ENCODE measurements around the gene CYB561D1. TPM values are rescaled to one million over a fixed set of nuclear protein-coding genes. Genes with fewer than 3 reads are reported as not detected.

CYB561D1 gene
- total RNA-seq, 2 experiments from 2014 or later = 12.0 to 15.0 TPM

DNA sequence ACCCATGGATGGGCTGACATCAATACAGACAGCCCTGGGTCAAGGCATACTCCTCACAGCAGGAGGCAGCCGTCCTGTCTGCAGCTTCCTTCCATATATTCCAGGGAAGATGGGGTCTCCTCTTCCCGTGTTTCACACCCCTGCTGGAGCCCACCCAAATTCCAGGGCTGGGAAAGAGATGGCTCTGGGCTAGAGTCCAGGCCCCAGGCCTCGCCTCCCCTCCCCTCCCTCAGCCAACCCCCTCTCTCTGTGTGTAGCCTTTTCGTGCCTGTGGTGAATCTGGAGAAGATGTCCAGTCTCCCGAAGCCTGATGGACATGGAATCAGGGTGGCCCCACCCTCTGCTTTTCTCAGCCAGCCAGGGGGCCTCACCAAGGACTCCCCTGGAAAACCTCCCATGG, 6.6 kb upstream of the CYB561D1 start:
- intact Hi-C loops (cut with DNase I, micrococcal nuclease) = loop anchor here in 1 of 2 experiments (10.0 kb wide), 1 partner anchor 372 kb away; the partner anchor contains the start of gene ELAPOR1
- DNase-seq (no peak), ATAC-seq (ENCODE audit: poor library complexity) (no peak)
- no peak overlapping the region for H3K27ac ChIP-seq (ENCODE audit: low read depth in 1 of 2, low read length in 2 of 2)
- TF ChIP-seq, protein P1, sequence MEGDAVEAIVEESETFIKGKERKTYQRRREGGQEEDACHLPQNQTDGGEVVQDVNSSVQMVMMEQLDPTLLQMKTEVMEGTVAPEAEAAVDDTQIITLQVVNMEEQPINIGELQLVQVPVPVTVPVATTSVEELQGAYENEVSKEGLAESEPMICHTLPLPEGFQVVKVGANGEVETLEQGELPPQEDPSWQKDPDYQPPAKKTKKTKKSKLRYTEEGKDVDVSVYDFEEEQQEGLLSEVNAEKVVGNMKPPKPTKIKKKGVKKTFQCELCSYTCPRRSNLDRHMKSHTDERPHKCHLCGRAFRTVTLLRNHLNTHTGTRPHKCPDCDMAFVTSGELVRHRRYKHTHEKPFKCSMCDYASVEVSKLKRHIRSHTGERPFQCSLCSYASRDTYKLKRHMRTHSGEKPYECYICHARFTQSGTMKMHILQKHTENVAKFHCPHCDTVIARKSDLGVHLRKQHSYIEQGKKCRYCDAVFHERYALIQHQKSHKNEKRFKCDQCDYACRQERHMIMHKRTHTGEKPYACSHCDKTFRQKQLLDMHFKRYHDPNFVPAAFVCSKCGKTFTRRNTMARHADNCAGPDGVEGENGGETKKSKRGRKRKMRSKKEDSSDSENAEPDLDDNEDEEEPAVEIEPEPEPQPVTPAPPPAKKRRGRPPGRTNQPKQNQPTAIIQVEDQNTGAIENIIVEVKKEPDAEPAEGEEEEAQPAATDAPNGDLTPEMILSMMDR (IDR thresholded peaks at IDR 0.05) = no peak
- H3K27me3 ChIP-seq (ENCODE audit: control insufficient read depth in 1 of 2, insufficient read depth in 2 of 2, low read length in 2 of 2) = no peaks in the 10 kb centered on the region
- ChIA-PET CTCF (interaction anchor here (24.2 kb wide), 1 partner anchor 44 kb away, joined by 474 read pairs; no protein-coding TSS in a partner anchor), POLR2A (no interaction called here)
- peaks cover 22% of the 10 kb centered on the region for H3K36me3 ChIP-seq (ENCODE audit: insufficient read depth, low read length)
- Mint-ChIP-seq H3K4me1 (ENCODE audit: low read depth) (peaks cover 43% of the 10 kb centered on the region), H3K36me3 (ENCODE audit: low read depth) (peaks cover 29% of the 10 kb centered on the region), H3K27me3 (no peaks in the 10 kb centered on the region), H3K9me3 (no peaks in the 10 kb centered on the region), H3K4me3 (peak overlapping the region; percentile 54), H3K27ac (no peak overlapping the region)
- peaks cover 27% of the 10 kb centered on the region for H3K4me1 ChIP-seq (ENCODE audit: insufficient read depth, low read length)
- H3K9me3 ChIP-seq (ENCODE audit: control insufficient read depth in 1 of 2, insufficient read depth in 1 of 2, low read length in 2 of 2) = no peaks in the 10 kb centered on the region
- no peak overlapping the region for H3K4me3 ChIP-seq (ENCODE audit: low read length)

DNA sequence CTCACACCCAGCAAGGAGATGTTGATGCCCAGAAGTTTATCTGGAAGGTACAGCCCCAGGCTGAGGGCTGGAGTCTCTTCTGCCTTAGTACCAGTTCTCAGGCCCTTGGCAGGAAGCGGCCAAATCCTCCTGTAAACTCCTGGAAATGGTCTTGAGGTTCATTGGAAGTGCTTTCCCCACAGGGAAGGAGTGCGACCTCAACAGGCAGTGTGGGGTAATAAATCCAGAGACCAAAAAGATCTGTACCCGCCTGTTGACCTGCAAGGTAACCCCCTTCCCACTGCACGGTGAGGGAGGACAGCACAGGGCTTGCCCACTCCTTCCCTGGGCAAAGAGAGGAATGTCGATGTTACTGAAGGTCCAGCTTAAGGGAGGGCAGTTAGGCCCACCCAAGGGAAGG, 5.7 kb upstream of the CYB561D1 start:
- H3K27me3 Mint-ChIP-seq = no peaks in the 10 kb centered on the region
- no peak for DNase-seq
- peaks cover 29% of the 10 kb centered on the region for H3K36me3 Mint-ChIP-seq (ENCODE audit: low read depth)
- ChIA-PET POLR2A (no interaction called here), CTCF (interaction anchor here (24.2 kb wide), 1 partner anchor 43 kb away, joined by 474 read pairs; no protein-coding TSS in a partner anchor)
- H3K4me3 ChIP-seq (ENCODE audit: low read length) = no peak overlapping the region
- peaks cover 34% of the 10 kb centered on the region for H3K4me1 Mint-ChIP-seq (ENCODE audit: low read depth)
- peaks cover 20% of the 10 kb centered on the region for H3K4me1 ChIP-seq (ENCODE audit: insufficient read depth, low read length)
- intact Hi-C loops (cut with DNase I, micrococcal nuclease) = loop anchor here in 1 of 2 experiments (10.0 kb wide), 1 partner anchor 373 kb away; the partner anchor contains the start of gene ELAPOR1
- no peak overlapping the region for H3K27ac Mint-ChIP-seq
- no peak overlapping the region for H3K27ac ChIP-seq (ENCODE audit: low read depth in 1 of 2, low read length in 2 of 2)
- H3K9me3 Mint-ChIP-seq = no peaks in the 10 kb centered on the region
- H3K4me3 Mint-ChIP-seq = no peak overlapping the region
- peaks cover 22% of the 10 kb centered on the region for H3K36me3 ChIP-seq (ENCODE audit: insufficient read depth, low read length)
- TF ChIP-seq, protein P1 (IDR thresholded peaks at IDR 0.05) = no peak
- no peak for ATAC-seq (ENCODE audit: poor library complexity)
- no peaks in the 10 kb centered on the region for H3K27me3 ChIP-seq (ENCODE audit: control insufficient read depth in 1 of 2, insufficient read depth in 2 of 2, low read length in 2 of 2)
- H3K9me3 ChIP-seq (ENCODE audit: control insufficient read depth in 1 of 2, insufficient read depth in 1 of 2, low read length in 2 of 2) = no peaks in the 10 kb centered on the region

DNA sequence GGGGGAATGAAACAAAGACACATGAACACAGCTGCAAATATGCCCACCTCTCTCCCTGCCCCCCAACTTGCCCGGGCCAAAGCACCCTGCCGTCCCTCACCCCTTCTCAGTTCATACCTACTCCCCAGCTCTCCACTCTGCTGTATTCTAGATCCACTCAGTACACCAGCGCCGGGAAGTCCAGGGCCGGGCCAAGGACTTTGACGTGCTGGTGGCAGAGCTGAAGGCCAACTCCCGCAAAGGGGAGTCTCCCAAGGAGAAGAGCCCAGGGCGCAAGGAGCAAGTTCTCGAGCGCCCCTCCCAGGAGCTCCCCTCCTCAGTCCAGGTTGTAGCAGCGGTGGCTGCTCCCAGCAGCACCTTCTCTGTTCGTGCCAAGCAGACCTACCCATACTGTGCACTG, 5.2 kb upstream of the CYB561D1 start:
- H3K27ac Mint-ChIP-seq = no peak overlapping the region
- CTCF ChIA-PET = interaction anchor here (24.2 kb wide), 1 partner anchor 42 kb away, joined by 474 read pairs; no protein-coding TSS in a partner anchor

More for the DNA sequence above, 5.2 kb upstream of the CYB561D1 start:
- Mint-ChIP-seq H3K4me3 (no peak overlapping the region), H3K4me1 (ENCODE audit: low read depth) (peaks cover 29% of the 10 kb centered on the region), H3K27me3 (no peaks in the 10 kb centered on the region), H3K9me3 (no peaks in the 10 kb centered on the region), H3K36me3 (ENCODE audit: low read depth) (peaks cover 26% of the 10 kb centered on the region)
- peaks cover 22% of the 10 kb centered on the region for H3K4me1 ChIP-seq (ENCODE audit: insufficient read depth, low read length)
- H3K9me3 ChIP-seq (ENCODE audit: control insufficient read depth in 1 of 2, insufficient read depth in 1 of 2, low read length in 2 of 2) = no peaks in the 10 kb centered on the region
- intact Hi-C loops (cut with DNase I, micrococcal nuclease) = loop anchor here in 1 of 2 experiments (10.0 kb wide), 1 partner anchor 374 kb away; the partner anchor contains the start of gene ELAPOR1
- H3K27me3 ChIP-seq (ENCODE audit: control insufficient read depth in 1 of 2, insufficient read depth in 2 of 2, low read length in 2 of 2) = no peaks in the 10 kb centered on the region
- no peak for ATAC-seq (ENCODE audit: poor library complexity)
- no peak for DNase-seq
- H3K27ac ChIP-seq (ENCODE audit: low read depth in 1 of 2, low read length in 2 of 2) = no peak overlapping the region
- H3K36me3 ChIP-seq (ENCODE audit: insufficient read depth, low read length) = peaks cover 22% of the 10 kb centered on the region
- POLR2A ChIA-PET = no interaction called here
- TF ChIP-seq, protein P1 (IDR thresholded peaks at IDR 0.05) = no peak
- no peak overlapping the region for H3K4me3 ChIP-seq (ENCODE audit: low read length)
